Measurements from ENCODE around the gene LCLAT1. TPM values are rescaled to one million over a fixed set of nuclear protein-coding genes. Genes with fewer than 3 reads are reported as not detected.
A peak's percentile ranks its signal among the peaks of the same experiment; 100 is the strongest.

The LCLAT1 gene
- total and polyA plus RNA-seq, 2 of the 4 experiments (the other 2 are of a cell fraction) = 7.5 to 11.5 TPM

GRCh38 chr2:30677861-30678385, 230.9 kb downstream of the LCLAT1 start:
- no TSS peak for BruUV-seq (replicated peaks)
- H3K9me1 ChIP-seq (ENCODE audit: insufficient read depth, low read length) = peaks cover 3% of the 10 kb centered on the region; the same call in 1 of the 2 replicates
- H2AFZ ChIP-seq (replicated peaks; ENCODE audit: low read length, poor library complexity) = no peak overlapping the region
- H4K20me1 ChIP-seq (ENCODE audit: insufficient read depth, low read length) = no peaks in the 10 kb centered on the region
- H3K27ac ChIP-seq (ENCODE audit: insufficient read depth, low read length) = no peak overlapping the region
- H3K56ac ChIP-seq (ENCODE audit: extremely low read depth, insufficient read depth, low read length) = no peak overlapping the region
- H2BK20ac ChIP-seq (ENCODE audit: low read depth, low read length) = no peak overlapping the region
- ATAC-seq (ENCODE audit: low read depth) = no peak
- H3K4me1 ChIP-seq (ENCODE audit: control insufficient read depth, insufficient read depth, low read length) = no peaks in the 10 kb centered on the region
- H3K23ac ChIP-seq (ENCODE audit: low read depth, low read length) = no peak overlapping the region
- no peaks in the 10 kb centered on the region for H3K27me3 ChIP-seq (ENCODE audit: control insufficient read depth, insufficient read depth, low read length)
- in situ Hi-C loops (cut with MboI; ENCODE audit: low sequenced_read_pairs) = no loop called here
- H3K14ac ChIP-seq (replicated peaks; ENCODE audit: low read depth, low read length) = no peak overlapping the region
- DNase-seq = no peak
- no peak overlapping the region for H4K91ac ChIP-seq (ENCODE audit: insufficient read depth, low read depth, low read length)
- no peak overlapping the region for H4K5ac ChIP-seq (ENCODE audit: low read depth, low read length)
- H2BK120ac ChIP-seq (ENCODE audit: low read depth, low read length) = no peak overlapping the region
- no peak overlapping the region for H2AK9ac ChIP-seq (replicated peaks; ENCODE audit: low read depth, low read length, poor library complexity)
- no peak overlapping the region for H2BK5ac ChIP-seq (ENCODE audit: low read depth, low read length, poor library complexity, severe bottlenecking)
- no peak overlapping the region for H3K4me2 ChIP-seq (ENCODE audit: low read depth, low read length)
- H3K4ac ChIP-seq (ENCODE audit: low read depth, low read length) = no peak overlapping the region
- no peak overlapping the region for H3K9ac ChIP-seq (ENCODE audit: low read depth, low read length)
- H3K4me3 ChIP-seq (ENCODE audit: insufficient read depth, low read depth, low read length) = no peak overlapping the region
- ChIA-PET POLR2A (ENCODE audit: unreplicated experiment) (no interaction called here), CTCF (interaction anchor here (1.3 kb wide), 1 partner anchor 14 kb away, joined by 3 read pairs; no protein-coding TSS in a partner anchor)
- no peak for TF ChIP-seq MAFK (IDR thresholded peaks at IDR 0.05; ENCODE audit: low read depth, low read length)
- no peak for TF ChIP-seq CEBPB (IDR thresholded peaks at IDR 0.05; ENCODE audit: low read depth, low read length)
- TF ChIP-seq CTCF (conservative IDR thresholded peaks at IDR 0.05; ENCODE audit: low read depth, low read length) = no peak
- no peak for TF ChIP-seq ELK1 (IDR thresholded peaks at IDR 0.05; ENCODE audit: borderline replicate concordance, low read depth, low read length)
- TF ChIP-seq SMC3 (IDR thresholded peaks at IDR 0.05; ENCODE audit: low read depth, low read length) = no peak
- TF ChIP-seq USF2 (IDR thresholded peaks at IDR 0.05; ENCODE audit: low read depth, low read length) = no peak
- TF ChIP-seq MAZ (IDR thresholded peaks at IDR 0.05; ENCODE audit: borderline replicate concordance, low read depth, low read length) = no peak
- TF ChIP-seq BHLHE40 (IDR thresholded peaks at IDR 0.05; ENCODE audit: low read depth, low read length) = no peak
- no peak for TF ChIP-seq CHD1 (IDR thresholded peaks at IDR 0.05; ENCODE audit: low read depth, low read length)
- TF ChIP-seq NFE2L2 (IDR thresholded peaks at IDR 0.05; ENCODE audit: low read depth, low read length) = no peak
- TF ChIP-seq RCOR1 (IDR thresholded peaks at IDR 0.05; ENCODE audit: insufficient replicate concordance, low read length) = no peak
- no peak for TF ChIP-seq RAD21 (IDR thresholded peaks at IDR 0.05; ENCODE audit: low read length)
- TF ChIP-seq MXI1 (IDR thresholded peaks at IDR 0.05; ENCODE audit: borderline replicate concordance, low read depth, low read length) = no peak
- TF ChIP-seq RFX5 (IDR thresholded peaks at IDR 0.05; ENCODE audit: low read depth, low read length) = no peak
- no peak for TF ChIP-seq FOS (IDR thresholded peaks at IDR 0.05; ENCODE audit: low read depth, low read length)
- no peak for TF ChIP-seq POLR2A (IDR thresholded peaks at IDR 0.05; ENCODE audit: low read depth, low read length)
- H3K9me3 ChIP-seq (ENCODE audit: control insufficient read depth, insufficient read depth, low read length) = no peaks in the 10 kb centered on the region
- no peak overlapping the region for H2BK15ac ChIP-seq (ENCODE audit: low read depth, low read length)
- H3K18ac ChIP-seq (ENCODE audit: low read depth, low read length) = no peak overlapping the region
- 80% methylated on average over 3 of the region's 5 CpGs; no CpG with 5 or more reads in 1 of the 2 experiments for WGBS, 2 experiments (ENCODE audit: extremely low coverage in 2 of 2, insufficient read length in 1 of 2)
- intact Hi-C loops (cut with micrococcal nuclease) = no loop called here
- no peaks in the 10 kb centered on the region for H3K79me1 ChIP-seq (ENCODE audit: low read depth in 1 of 2, low read length in 2 of 2)
- H2AK5ac ChIP-seq (ENCODE audit: low read depth, low read length) = peak overlapping the region; percentile 24; the same call in 1 of the 2 replicates
- no peak overlapping the region for H4K8ac ChIP-seq (ENCODE audit: low read depth in 2 of 2, low read length in 2 of 2)
- no peaks in the 10 kb centered on the region for H3K36me3 ChIP-seq (ENCODE audit: control insufficient read depth, insufficient read depth, low read length)
- dilution Hi-C loops (cut with HindIII; ENCODE audit: low sequenced_read_pairs, unreplicated experiment) = no loop called here
